Breast epithelium (tissue), 4 donors: ENCODE results near the gene OR8G1. TPM values are rescaled to one million over a fixed set of nuclear protein-coding genes. Genes with fewer than 3 reads are reported as not detected.

Experiments
- DNase-seq, 2 donors: peaks; one replicate each; pipeline ENCODE4 v3.0.0-alpha.2; 2019; ENCODE audit warnings: low spot score in 2 of 2
- H3K27ac ChIP-seq, 2 donors: fragments of 200-600 bp; sonication (generic) in 1 of 2; one replicate each; pipeline ENCODE4 v1.5.1; 2016 to 2019; ENCODE audit warnings: mild to moderate bottlenecking in 1 of 2
- H3K27me3 ChIP-seq, 2 donors: fragments of 200-600 bp; sonication (generic) in 1 of 2; one replicate each; pipeline versions ENCODE4 v1.5.1 to v1.6.0; 2017 to 2019; ENCODE audit warnings: control low read depth in 1 of 2, mild to moderate bottlenecking in 1 of 2
- H3K36me3 ChIP-seq: fragments of 200-600 bp; one replicate; pipeline ENCODE4 v1.5.1; 2019
- H3K4me1 ChIP-seq, 2 donors: fragments of 200-600 bp; sonication (generic); one replicate each; pipeline ENCODE4 v1.5.1; 2016 to 2019; ENCODE audit warnings: control low read depth in 1 of 2
- H3K4me3 ChIP-seq, 3 donors: fragments of 200-600 bp; sonication (generic); 1 replicate in 2 of 3; 2 replicates in 1 of 3; pipeline ENCODE4 v1.5.1; 2016 to 2019; ENCODE audit warnings: mild to moderate bottlenecking in 3 of 3, moderate library complexity in 2 of 3
- H3K9me3 ChIP-seq, 2 donors: fragments of 200-600 bp; sonication (generic) in 1 of 2; one replicate each; pipeline ENCODE4 v1.5.1; 2016 to 2019; ENCODE audit warnings: control low read depth in 1 of 2
- CTCF ChIP-seq, 3 donors: fragments of 450-650 bp; IDR thresholded peaks; one replicate each; pipeline ENCODE4 v1.5.1; 2016 to 2017; ENCODE audit warnings: antibody characterized with exemption in 3 of 3, mild to moderate bottlenecking in 3 of 3, moderate library complexity in 3 of 3
- POLR2A ChIP-seq: fragments of 450-650 bp; IDR thresholded peaks from one replicate; pipeline ENCODE4 v1.6.1; 2016; ENCODE audit warnings: antibody characterized with exemption, mild to moderate bottlenecking, moderate library complexity
- POLR2AphosphoS5 ChIP-seq, 3 donors: sonication (generic); formaldehyde crosslinking; IDR thresholded peaks; one replicate each; pipeline ENCODE4 v1.6.1; 2017; ENCODE audit warnings: antibody characterized with exemption in 3 of 3
- intact Hi-C: fragments of 100-400 bp; cut with DNase I; formaldehyde crosslinking; loops from one replicate; pipeline ENCODE4 v1.15.1; 2023; ENCODE audit warnings: low total_unique reads
- total RNA-seq, 3 donors: library from RNA; depleted of rRNA; stranded (reverse); fragments of >200 nt; gene quantifications; one replicate each; pipeline ENCODE4 v1.1.0, GENCODE V29; 2016

The OR8G1 gene
- total RNA-seq = not detected

GRCh38 chr11:124240621-124241397 lies at the start of gene OR8G1:
Gene OR8G1, plus strand, starts transcription at chr11:124241095. Its CDS starts 8,581 bp downstream, at chr11:124249676.
- no peak for DNase-seq
- Histone ChIP-seq H3K27ac (no peak within 1 kb of the TSS), H3K9me3 (no peaks in the 10 kb centered on the region), H3K4me1 (no peaks in the 10 kb centered on the region), H3K36me3 (no peaks in the 10 kb centered on the region), H3K27me3 (no peaks in the 10 kb centered on the region), H3K4me3 (no peak within 1 kb of the TSS)
- intact Hi-C loops = no loop called here
- TF ChIP-seq POLR2AphosphoS5 (IDR thresholded peaks at IDR 0.05) (no peak), POLR2A (no peak), CTCF (IDR thresholded peaks at IDR 0.05) (no peak)

- no peaks in the 10 kb centered on the region for H3K9me3 ChIP-seq
- H3K4me1 ChIP-seq = no peaks in the 10 kb centered on the region
- no peak for DNase-seq
- no peak overlapping the region for H3K27ac ChIP-seq
- no peaks in the 10 kb centered on the region for H3K27me3 ChIP-seq
- TF ChIP-seq POLR2A = no peak
- no peak for TF ChIP-seq POLR2AphosphoS5 (IDR thresholded peaks at IDR 0.05)
- TF ChIP-seq CTCF (IDR thresholded peaks at IDR 0.05) = no peak
- H3K4me3 ChIP-seq = no peak overlapping the region
- intact Hi-C loops = no loop called here
- no peaks in the 10 kb centered on the region for H3K36me3 ChIP-seq
Measured at GRCh38 chr11:124193221-124194010, 47.5 kb upstream of the OR8G1 start.

- H3K4me3 ChIP-seq = no peak overlapping the region
- intact Hi-C loops = no loop called here
- H3K27ac ChIP-seq = no peak overlapping the region
Measured at GRCh38 chr11:124194293-124195188, 46.4 kb upstream of the OR8G1 start.

GRCh38 chr11:124195189-124195734 lies 45.6 kb upstream of the OR8G1 start:
- no peak overlapping the region for H3K27ac ChIP-seq
- H3K9me3 ChIP-seq = no peaks in the 10 kb centered on the region
- DNase-seq = no peak
- intact Hi-C loops = no loop called here
- H3K4me3 ChIP-seq = no peak overlapping the region
- no peaks in the 10 kb centered on the region for H3K27me3 ChIP-seq
- H3K4me1 ChIP-seq = no peaks in the 10 kb centered on the region
- H3K36me3 ChIP-seq = no peaks in the 10 kb centered on the region
- no peak for TF ChIP-seq POLR2A
- peak in 2 of 3 donors; percentile 15 to 38 for TF ChIP-seq CTCF (IDR thresholded peaks at IDR 0.05)

More at GRCh38 chr11:124194293-124195188, 46.4 kb upstream of the OR8G1 start:
- no peaks in the 10 kb centered on the region for H3K27me3 ChIP-seq
- no peaks in the 10 kb centered on the region for H3K36me3 ChIP-seq
- no peaks in the 10 kb centered on the region for H3K4me1 ChIP-seq
- TF ChIP-seq POLR2A (no peak), CTCF (IDR thresholded peaks at IDR 0.05) (no peak), POLR2AphosphoS5 (IDR thresholded peaks at IDR 0.05) (no peak)
- no peak for DNase-seq
- H3K9me3 ChIP-seq = no peaks in the 10 kb centered on the region
